Measurements from ENCODE around the gene DHPS. TPM values are rescaled to one million over a fixed set of nuclear protein-coding genes. Genes with fewer than 3 reads are reported as not detected.

Gene DHPS
- total and polyA plus RNA-seq, 2 of the 13 experiments (the other 11 are each of a cell fraction or from before 2014, with no cell fraction given): 43.3 to 84.3 TPM

GRCh38 chr19:12722566-12723380, 41.1 kb upstream of the DHPS start (continued):
- TF ChIP-seq ZNF276 (CRISPR knock-in tag; IDR thresholded peaks at IDR 0.05; ENCODE audit: low read depth): no peak
- 0 out of 2 replicates have a peak, but pooled peaks have one; percentile 24 for TF ChIP-seq NCOA2 (CRISPR knock-in tag; IDR thresholded peaks at IDR 0.05)
- peak; percentile 37; the same call in 1 of the 2 replicates for TF ChIP-seq NFIC (IDR thresholded peaks at IDR 0.05; ENCODE audit: low read length)
- no peak for TF ChIP-seq UBTF (CRISPR knock-in tag; IDR thresholded peaks at IDR 0.05)
- no peak for TF ChIP-seq IKZF1 (IDR thresholded peaks at IDR 0.05)
- no peak for TF ChIP-seq PRPF4 (IDR thresholded peaks at IDR 0.05; ENCODE audit: low read depth, low read length, poor library complexity, severe bottlenecking)
- no peak for TF ChIP-seq ZNF180 (CRISPR knock-in tag; IDR thresholded peaks at IDR 0.05; ENCODE audit: borderline replicate concordance, low read depth)
- peak; percentile 93 for TF ChIP-seq TFE3 (CRISPR knock-in tag; IDR thresholded peaks at IDR 0.05)
- no peak for TF ChIP-seq PITX1 (CRISPR knock-in tag; IDR thresholded peaks at IDR 0.05)
- 0 out of 2 replicates have a peak, but pooled peaks have one; percentile 31 for TF ChIP-seq ISL2 (CRISPR knock-in tag; IDR thresholded peaks at IDR 0.05)
- TF ChIP-seq ZNF101 (CRISPR knock-in tag; IDR thresholded peaks at IDR 0.05; ENCODE audit: borderline replicate concordance, low read depth): no peak
- TF ChIP-seq HMG20B (CRISPR knock-in tag; conservative IDR thresholded peaks at IDR 0.05): no peak
- peak; percentile 46; the same call in 1 of the 2 replicates for TF ChIP-seq MAFF (IDR thresholded peaks at IDR 0.05; ENCODE audit: low read depth, low read length)
- TF ChIP-seq HNF4A (CRISPR knock-in tag; IDR thresholded peaks at IDR 0.05): peak; percentile 17; the same call in 1 of the 2 replicates
- no peak for TF ChIP-seq ZNF768 (CRISPR knock-in tag; IDR thresholded peaks at IDR 0.05)
- TF ChIP-seq TFDP1 (CRISPR knock-in tag; IDR thresholded peaks at IDR 0.05; ENCODE audit: borderline replicate concordance): peak; percentile 88; the same call in 1 of the 2 replicates
- TF ChIP-seq ZNF251 (CRISPR knock-in tag; IDR thresholded peaks at IDR 0.05): no peak
- 0 out of 2 replicates have a peak, but pooled peaks have one; percentile 43 for TF ChIP-seq IRF1 (CRISPR knock-in tag; IDR thresholded peaks at IDR 0.05; ENCODE audit: low read depth)
- 0 out of 2 replicates have a peak, but pooled peaks have one; percentile 61 for TF ChIP-seq ZSCAN29 (CRISPR knock-in tag; conservative IDR thresholded peaks at IDR 0.05)
- no peak for TF ChIP-seq HHEX (CRISPR knock-in tag; IDR thresholded peaks at IDR 0.05)
- TF ChIP-seq ZNF761 (CRISPR knock-in tag; conservative IDR thresholded peaks at IDR 0.05): peak; percentile 65; the same call in 1 of the 2 replicates
- no peak for TF ChIP-seq ZNF30 (CRISPR knock-in tag; IDR thresholded peaks at IDR 0.05)
